B cell (primary cell): Measurements from ENCODE around the gene CCNT2.

Experiments
- EZH2 ChIP-seq: IDR thresholded peaks from 2 replicates; pipeline ENCODE4 v1.6.1; 2012; ENCODE audit warnings: borderline replicate concordance, low read depth, mild to moderate bottlenecking, moderate library complexity, low read length; ENCODE audit not compliant: insufficient read depth, poor library complexity, severe bottlenecking
- TF ChIP-seq, protein P1 (sequence below): fragments of 200-600 bp; IDR thresholded peaks from one replicate; pipeline ENCODE4 v1.8.0; 2022; ENCODE audit warnings: antibody characterized with exemption, mild to moderate bottlenecking

DNA sequence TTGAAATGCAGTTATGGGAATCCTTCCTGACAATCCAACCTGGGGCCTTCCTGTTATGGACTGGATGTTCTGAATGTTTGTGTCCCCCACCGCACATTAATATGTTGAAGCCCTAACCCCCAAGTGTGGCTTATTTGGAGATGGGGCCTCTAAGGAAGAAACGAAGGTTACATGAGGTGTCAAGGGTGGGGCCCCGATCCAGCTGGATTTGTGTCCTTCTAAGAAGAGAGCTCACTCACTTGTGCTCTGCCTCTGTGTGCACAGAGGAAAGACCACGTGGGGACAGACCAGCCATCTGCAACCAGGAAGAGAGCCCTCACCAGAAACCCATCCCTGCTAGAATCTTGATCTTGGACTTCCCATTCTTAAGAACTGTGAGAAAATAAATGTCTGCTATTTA is 84.2 kb downstream of the CCNT2 start:
- TF ChIP-seq, protein P1, sequence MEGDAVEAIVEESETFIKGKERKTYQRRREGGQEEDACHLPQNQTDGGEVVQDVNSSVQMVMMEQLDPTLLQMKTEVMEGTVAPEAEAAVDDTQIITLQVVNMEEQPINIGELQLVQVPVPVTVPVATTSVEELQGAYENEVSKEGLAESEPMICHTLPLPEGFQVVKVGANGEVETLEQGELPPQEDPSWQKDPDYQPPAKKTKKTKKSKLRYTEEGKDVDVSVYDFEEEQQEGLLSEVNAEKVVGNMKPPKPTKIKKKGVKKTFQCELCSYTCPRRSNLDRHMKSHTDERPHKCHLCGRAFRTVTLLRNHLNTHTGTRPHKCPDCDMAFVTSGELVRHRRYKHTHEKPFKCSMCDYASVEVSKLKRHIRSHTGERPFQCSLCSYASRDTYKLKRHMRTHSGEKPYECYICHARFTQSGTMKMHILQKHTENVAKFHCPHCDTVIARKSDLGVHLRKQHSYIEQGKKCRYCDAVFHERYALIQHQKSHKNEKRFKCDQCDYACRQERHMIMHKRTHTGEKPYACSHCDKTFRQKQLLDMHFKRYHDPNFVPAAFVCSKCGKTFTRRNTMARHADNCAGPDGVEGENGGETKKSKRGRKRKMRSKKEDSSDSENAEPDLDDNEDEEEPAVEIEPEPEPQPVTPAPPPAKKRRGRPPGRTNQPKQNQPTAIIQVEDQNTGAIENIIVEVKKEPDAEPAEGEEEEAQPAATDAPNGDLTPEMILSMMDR = no peak
- no peak for TF ChIP-seq EZH2
